Fibroblast of peridontal ligament (primary cell): ENCODE data around the gene TMEM108.

Experiments
- DNase-seq: peaks from one replicate; pipeline ENCODE4 v3.0.0-alpha.2; 2010; ENCODE audit errors: extremely low read depth

Gene TMEM108

GRCh38 chr3:133227813-133228212 lies 189.6 kb downstream of the TMEM108 start:
- DNase-seq = no peak

GRCh38 chr3:133230195-133230594 lies 192.0 kb downstream of the TMEM108 start:
- no peak for DNase-seq

- DNase-seq = no peak
These were observed 198.7 kb downstream of the TMEM108 start for GRCh38 chr3:133236901-133237300.

GRCh38 chr3:133237380-133237779 lies 199.2 kb downstream of the TMEM108 start:
- no peak for DNase-seq

GRCh38 chr3:133238015-133238414 lies 199.8 kb downstream of the TMEM108 start:
- peak; percentile 1 for DNase-seq

- DNase-seq = no peak
These were observed 207.9 kb downstream of the TMEM108 start for GRCh38 chr3:133246119-133246518.

- DNase-seq = no peak
These were observed 208.6 kb downstream of the TMEM108 start for GRCh38 chr3:133246773-133247172.

GRCh38 chr3:133248389-133248788 lies 210.2 kb downstream of the TMEM108 start:
- DNase-seq = no peak

GRCh38 chr3:133249490-133249889 lies 211.3 kb downstream of the TMEM108 start:
- DNase-seq = no peak

- no peak for DNase-seq
These were observed 216.0 kb downstream of the TMEM108 start for GRCh38 chr3:133254151-133254550.

GRCh38 chr3:133254716-133255115 lies 216.5 kb downstream of the TMEM108 start:
- DNase-seq = no peak

- no peak for DNase-seq
These were observed 218.7 kb downstream of the TMEM108 start for GRCh38 chr3:133256787-133257483.

- DNase-seq = no peak
These were observed 220.2 kb downstream of the TMEM108 start for GRCh38 chr3:133258358-133258757.

- DNase-seq = no peak
These were observed 221.6 kb downstream of the TMEM108 start for GRCh38 chr3:133259767-133260166.

GRCh38 chr3:133262333-133262732 lies 224.1 kb downstream of the TMEM108 start:
- DNase-seq = no peak

- DNase-seq = peak; percentile 8
These were observed 226.7 kb downstream of the TMEM108 start for GRCh38 chr3:133264920-133265319.

- no peak for DNase-seq
These were observed 230.5 kb downstream of the TMEM108 start for GRCh38 chr3:133268726-133269134.

- no peak for DNase-seq
These were observed 231.2 kb downstream of the TMEM108 start for GRCh38 chr3:133269393-133269792.

- DNase-seq = no peak
These were observed 232.4 kb downstream of the TMEM108 start for GRCh38 chr3:133270631-133271030.

- no peak for DNase-seq
These were observed 232.9 kb downstream of the TMEM108 start for GRCh38 chr3:133271042-133271441.

GRCh38 chr3:133271539-133271938 lies 233.3 kb downstream of the TMEM108 start:
- no peak for DNase-seq

GRCh38 chr3:133273346-133273745 lies 235.2 kb downstream of the TMEM108 start:
- DNase-seq = no peak

GRCh38 chr3:133274477-133274876 lies 236.3 kb downstream of the TMEM108 start:
- no peak for DNase-seq

- no peak for DNase-seq
These were observed 238.4 kb downstream of the TMEM108 start for GRCh38 chr3:133276594-133276993.
